AG04450 (cell line): ENCODE data around the gene TBX10. TPM values are rescaled to one million over a fixed set of nuclear protein-coding genes. Genes with fewer than 3 reads are reported as not detected.
A peak's percentile ranks its signal among the peaks of the same experiment; 100 is the strongest.
"Not testable (repeated sequence)": the region's sequence is repeated elsewhere in the genome, so short reads cannot be mapped to it uniquely, and the experiment has no call there.

ENCODE experiments used
- CTCF ChIA-PET: fragments of 300-600, 350-600 bp; formaldehyde crosslinking; extraction: SDS; loops from one replicate; lab custom pipeline; 2022; ENCODE audit warnings: antibody characterized with exemption, inconsistent platforms; lab: Charles Lee
- POLR2A ChIA-PET: fragments of 350-600 bp; formaldehyde crosslinking; extraction: SDS; loops from one replicate; lab custom pipeline; 2021; ENCODE audit warnings: antibody characterized with exemption, inconsistent platforms; lab: Yijun Ruan, JAX
- DNase-seq: peaks from one replicate; pipeline ENCODE4 v3.0.0-alpha.2; 2011; ENCODE audit warnings: low read depth, low spot score
- H3K27ac ChIP-seq: one replicate; pipeline ENCODE4 v1.5.1; 2012; ENCODE audit warnings: low read depth, low read length, control low read depth
- H3K27me3 ChIP-seq: one replicate; pipeline ENCODE4 v1.6.0; 2012; ENCODE audit warnings: low read length; ENCODE audit not compliant: control insufficient read depth, insufficient read depth
- H3K4me3 ChIP-seq: 2 replicates; pipeline ENCODE4 v1.5.1; 2011; ENCODE audit warnings: mild to moderate bottlenecking, low read depth, low read length, control low read depth
- H3K9me3 ChIP-seq: 2 replicates; pipeline ENCODE4 v1.5.1; 2012; ENCODE audit warnings: low read length; ENCODE audit not compliant: control insufficient read depth, insufficient read depth
- polyA plus RNA-seq: library from polyadenylated mRNA; depleted of rRNA; stranded (reverse); fragments of >200 nt; gene quantifications from 2 replicates; pipeline ENCODE4 v1.2.3, GENCODE V29; 2011
- TF ChIP-seq, protein P1 (sequence below): IDR thresholded peaks from 2 replicates; pipeline ENCODE4 v1.5.1; 2011; ENCODE audit warnings: low read depth, low read length, control low read depth, inconsistent platforms

TBX10 gene
- polyA plus RNA-seq, 1 experiment: not detected

- ChIA-PET POLR2A (no interaction called here), CTCF (no interaction called here)
- TF ChIP-seq, protein P1, sequence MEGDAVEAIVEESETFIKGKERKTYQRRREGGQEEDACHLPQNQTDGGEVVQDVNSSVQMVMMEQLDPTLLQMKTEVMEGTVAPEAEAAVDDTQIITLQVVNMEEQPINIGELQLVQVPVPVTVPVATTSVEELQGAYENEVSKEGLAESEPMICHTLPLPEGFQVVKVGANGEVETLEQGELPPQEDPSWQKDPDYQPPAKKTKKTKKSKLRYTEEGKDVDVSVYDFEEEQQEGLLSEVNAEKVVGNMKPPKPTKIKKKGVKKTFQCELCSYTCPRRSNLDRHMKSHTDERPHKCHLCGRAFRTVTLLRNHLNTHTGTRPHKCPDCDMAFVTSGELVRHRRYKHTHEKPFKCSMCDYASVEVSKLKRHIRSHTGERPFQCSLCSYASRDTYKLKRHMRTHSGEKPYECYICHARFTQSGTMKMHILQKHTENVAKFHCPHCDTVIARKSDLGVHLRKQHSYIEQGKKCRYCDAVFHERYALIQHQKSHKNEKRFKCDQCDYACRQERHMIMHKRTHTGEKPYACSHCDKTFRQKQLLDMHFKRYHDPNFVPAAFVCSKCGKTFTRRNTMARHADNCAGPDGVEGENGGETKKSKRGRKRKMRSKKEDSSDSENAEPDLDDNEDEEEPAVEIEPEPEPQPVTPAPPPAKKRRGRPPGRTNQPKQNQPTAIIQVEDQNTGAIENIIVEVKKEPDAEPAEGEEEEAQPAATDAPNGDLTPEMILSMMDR: peak; percentile 47
- Histone ChIP-seq H3K4me3 (no peak overlapping the region), H3K27me3 (peaks cover 7% of the 10 kb centered on the region), H3K9me3 (peaks cover 13% of the 10 kb centered on the region), H3K27ac (no peak overlapping the region)
- no peak for DNase-seq
These were observed 626 bp upstream of the TBX10 start for GRCh38 chr11:67640021-67640757.

DNA sequence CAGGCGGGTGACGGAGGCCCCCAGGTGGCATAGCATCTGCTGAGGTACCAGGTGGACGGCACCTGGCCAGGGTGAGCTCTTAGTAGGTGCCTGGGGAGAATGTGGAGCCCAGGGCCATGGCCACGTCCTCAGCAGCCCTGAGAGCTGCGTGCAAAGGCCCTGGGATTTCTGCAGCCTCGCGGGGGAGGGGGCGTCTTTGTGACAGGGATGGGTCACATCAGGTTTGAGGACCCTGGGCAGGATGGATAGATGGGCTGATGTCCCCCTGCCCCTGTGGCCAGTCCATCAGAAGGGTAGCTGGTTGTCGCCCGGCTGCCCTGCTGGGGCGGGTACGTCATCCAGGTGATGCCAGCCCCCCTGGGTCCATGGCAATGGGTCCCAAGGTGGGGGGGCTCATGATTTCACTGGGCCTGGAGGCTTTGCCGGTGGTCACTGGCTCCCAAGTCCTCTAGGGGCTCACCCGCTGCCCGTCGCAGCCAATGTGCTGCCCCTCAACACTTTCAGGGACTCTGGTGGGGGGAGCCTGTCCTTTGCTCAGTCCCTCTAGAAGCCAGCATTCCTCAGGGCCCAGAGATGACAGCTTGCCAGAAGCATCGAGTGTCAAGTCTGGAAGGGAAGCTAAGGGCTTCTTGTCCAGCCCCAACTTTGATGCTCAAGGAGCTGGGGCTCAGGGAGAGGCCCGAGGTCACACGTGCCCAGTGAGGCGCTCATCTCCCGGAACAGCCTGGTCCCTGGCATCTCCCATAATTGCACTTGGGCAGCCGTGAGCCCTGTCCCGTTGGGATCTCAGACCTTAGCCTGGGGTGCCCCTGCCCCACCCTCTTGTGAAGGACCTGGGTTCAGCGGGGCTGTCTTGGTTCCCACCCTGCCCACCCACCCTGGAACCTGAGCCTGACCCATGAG, 777 bp downstream of the TBX10 start:
- TF ChIP-seq, protein P1: no peak
- ChIA-PET CTCF (no interaction called here), POLR2A (no interaction called here)
- H3K4me3 ChIP-seq: no peak overlapping the region
- no peak overlapping the region for H3K27ac ChIP-seq
- peaks cover 11% of the 10 kb centered on the region for H3K27me3 ChIP-seq
- H3K9me3 ChIP-seq: peaks cover 3% of the 10 kb centered on the region
- no peak for DNase-seq

GRCh38 chr11:67637441-67637840, 2.1 kb downstream of the TBX10 start:
- not testable (repeated sequence) for H3K9me3 ChIP-seq, DNase-seq, H3K4me3 ChIP-seq, H3K27ac ChIP-seq
- H3K27me3 ChIP-seq: peaks cover 12% of the 10 kb centered on the region
- ChIA-PET CTCF (interaction anchor here (0.6 kb wide), 1 partner anchor 416 kb away, joined by 4 read pairs; no protein-coding TSS in a partner anchor), POLR2A (interaction anchor here (0.7 kb wide), 1 partner anchor 397 kb away, joined by 3 read pairs; no protein-coding TSS in a partner anchor)

- Histone ChIP-seq H3K9me3 (no peaks in the 10 kb centered on the region; the same call in 1 of the 2 replicates), H3K4me3 (no peak overlapping the region), H3K27me3 (peaks cover 12% of the 10 kb centered on the region), H3K27ac (no peak overlapping the region)
- POLR2A ChIA-PET: no interaction called here
- no peak for DNase-seq
- TF ChIP-seq, protein P1: no peak
- CTCF ChIA-PET: no interaction called here
These were observed 2.6 kb downstream of the TBX10 start for GRCh38 chr11:67636962-67637361.

DNA sequence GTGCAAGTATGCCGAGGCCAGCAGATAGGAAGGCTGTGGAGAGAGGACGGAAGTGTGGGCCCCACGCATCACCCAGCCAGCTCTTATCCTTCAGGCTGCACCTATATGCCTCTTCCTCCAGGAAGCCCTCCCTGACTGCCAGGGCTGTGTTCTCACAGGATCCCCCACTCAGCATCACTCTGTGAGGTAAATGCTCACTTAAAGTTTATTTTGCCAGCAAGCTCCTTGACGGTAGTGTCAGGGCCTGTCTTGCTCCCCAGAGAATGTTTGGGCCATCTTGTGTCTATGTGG, 4.4 kb downstream of the TBX10 start:
- Histone ChIP-seq H3K9me3 (no peaks in the 10 kb centered on the region; the same call in 1 of the 2 replicates), H3K27me3 (peaks cover 10% of the 10 kb centered on the region), H3K27ac (no peak overlapping the region), H3K4me3 (no peak overlapping the region)
- ChIA-PET CTCF (no interaction called here), POLR2A (no interaction called here)
- TF ChIP-seq, protein P1: no peak
- DNase-seq: no peak
